ENCODE results near the gene CDC42BPB.

DNA sequence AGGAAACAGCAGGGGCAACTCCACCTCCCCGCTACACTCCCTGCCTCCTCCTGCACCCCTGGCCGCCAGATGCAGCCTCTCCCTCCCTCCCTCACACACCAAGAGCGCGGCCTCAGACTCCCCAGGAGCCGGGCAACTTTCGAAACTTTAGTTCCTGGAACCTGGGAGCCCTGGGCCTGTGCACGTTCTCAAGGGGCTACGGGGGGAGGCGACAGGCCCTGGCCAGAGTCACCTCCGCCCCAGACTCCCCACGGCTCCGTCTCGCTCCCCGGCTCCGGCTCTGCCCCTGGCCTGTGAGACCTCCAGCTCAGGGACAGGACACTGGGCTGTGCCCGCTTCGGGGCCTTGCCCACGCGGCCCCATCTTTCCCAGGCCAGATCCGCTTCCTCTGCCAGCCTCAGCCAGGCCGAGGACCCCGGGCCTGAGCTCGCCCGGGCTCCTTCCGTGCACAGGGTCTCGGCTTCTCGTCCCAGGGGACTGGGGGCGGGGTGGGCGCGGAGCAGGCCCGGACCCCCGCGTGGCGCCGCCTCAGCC, 129.4 kb downstream of the CDC42BPB start:
- TF ChIP-seq SP1 (IDR thresholded peaks at IDR 0.05) (no peak), FOXA1 (IDR thresholded peaks at IDR 0.05) (no peak), ARNT (IDR thresholded peaks at IDR 0.05) (no peak), BHLHE40 (IDR thresholded peaks at IDR 0.05; ENCODE audit: borderline replicate concordance) (no peak), FOXM1 (IDR thresholded peaks at IDR 0.05; ENCODE audit: borderline replicate concordance) (no peak)
- TF ChIP-seq, protein P1, sequence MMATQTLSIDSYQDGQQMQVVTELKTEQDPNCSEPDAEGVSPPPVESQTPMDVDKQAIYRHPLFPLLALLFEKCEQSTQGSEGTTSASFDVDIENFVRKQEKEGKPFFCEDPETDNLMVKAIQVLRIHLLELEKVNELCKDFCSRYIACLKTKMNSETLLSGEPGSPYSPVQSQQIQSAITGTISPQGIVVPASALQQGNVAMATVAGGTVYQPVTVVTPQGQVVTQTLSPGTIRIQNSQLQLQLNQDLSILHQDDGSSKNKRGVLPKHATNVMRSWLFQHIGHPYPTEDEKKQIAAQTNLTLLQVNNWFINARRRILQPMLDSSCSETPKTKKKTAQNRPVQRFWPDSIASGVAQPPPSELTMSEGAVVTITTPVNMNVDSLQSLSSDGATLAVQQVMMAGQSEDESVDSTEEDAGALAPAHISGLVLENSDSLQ (IDR thresholded peaks at IDR 0.05): no peak
